ENCODE measurements around the gene USH2A. TPM values are rescaled to one million over a fixed set of nuclear protein-coding genes. Genes with fewer than 3 reads are reported as not detected.
"Not testable (repeated sequence)": the region's sequence is repeated elsewhere in the genome, so short reads cannot be mapped to it uniquely, and the experiment has no call there.

USH2A gene
- total RNA-seq, 1 donor from 2014 or later: not detected

- Mint-ChIP-seq H3K36me3 (ENCODE audit: unreplicated experiment) (no peaks in the 10 kb centered on the region), H3K27me3 (ENCODE audit: unreplicated experiment) (no peaks in the 10 kb centered on the region), H3K27ac (ENCODE audit: unreplicated experiment) (no peak overlapping the region), H3K9me3 (ENCODE audit: unreplicated experiment) (no peaks in the 10 kb centered on the region), H3K4me1 (ENCODE audit: unreplicated experiment) (no peaks in the 10 kb centered on the region), H3K4me3 (ENCODE audit: unreplicated experiment) (no peak overlapping the region)
- DNase-seq (ENCODE audit: extremely low spot score, unreplicated experiment): no peak
- TF ChIP-seq CTCF (IDR thresholded peaks at IDR 0.05): no peak
Measured at GRCh38 chr1:216020743-216021345, 402.4 kb downstream of the USH2A start.

GRCh38 chr1:216015116-216015515, 408.1 kb downstream of the USH2A start:
- no peak for DNase-seq (ENCODE audit: extremely low spot score, unreplicated experiment)
- no peak overlapping the region for H3K27ac Mint-ChIP-seq (ENCODE audit: unreplicated experiment)
- no peaks in the 10 kb centered on the region for H3K36me3 Mint-ChIP-seq (ENCODE audit: unreplicated experiment)
- no peaks in the 10 kb centered on the region for H3K9me3 Mint-ChIP-seq (ENCODE audit: unreplicated experiment)
- no peaks in the 10 kb centered on the region for H3K27me3 Mint-ChIP-seq (ENCODE audit: unreplicated experiment)
- H3K4me1 Mint-ChIP-seq (ENCODE audit: unreplicated experiment): no peaks in the 10 kb centered on the region
- no peak for TF ChIP-seq CTCF (IDR thresholded peaks at IDR 0.05)
- H3K4me3 Mint-ChIP-seq (ENCODE audit: unreplicated experiment): no peak overlapping the region

- TF ChIP-seq CTCF (IDR thresholded peaks at IDR 0.05): no peak
- no peak for DNase-seq (ENCODE audit: extremely low spot score, unreplicated experiment)
- Mint-ChIP-seq H3K4me1 (ENCODE audit: unreplicated experiment) (no peaks in the 10 kb centered on the region), H3K4me3 (ENCODE audit: unreplicated experiment) (no peak overlapping the region), H3K36me3 (ENCODE audit: unreplicated experiment) (no peaks in the 10 kb centered on the region), H3K9me3 (ENCODE audit: unreplicated experiment) (no peaks in the 10 kb centered on the region), H3K27me3 (ENCODE audit: unreplicated experiment) (no peaks in the 10 kb centered on the region), H3K27ac (ENCODE audit: unreplicated experiment) (no peak overlapping the region)
Measured at GRCh38 chr1:216014086-216014485, 409.2 kb downstream of the USH2A start.

- H3K4me1 Mint-ChIP-seq (ENCODE audit: unreplicated experiment); H3K27me3 Mint-ChIP-seq (ENCODE audit: unreplicated experiment): not testable (repeated sequence)
Measured at GRCh38 chr1:216009456-216009855, 413.8 kb downstream of the USH2A start.

DNA sequence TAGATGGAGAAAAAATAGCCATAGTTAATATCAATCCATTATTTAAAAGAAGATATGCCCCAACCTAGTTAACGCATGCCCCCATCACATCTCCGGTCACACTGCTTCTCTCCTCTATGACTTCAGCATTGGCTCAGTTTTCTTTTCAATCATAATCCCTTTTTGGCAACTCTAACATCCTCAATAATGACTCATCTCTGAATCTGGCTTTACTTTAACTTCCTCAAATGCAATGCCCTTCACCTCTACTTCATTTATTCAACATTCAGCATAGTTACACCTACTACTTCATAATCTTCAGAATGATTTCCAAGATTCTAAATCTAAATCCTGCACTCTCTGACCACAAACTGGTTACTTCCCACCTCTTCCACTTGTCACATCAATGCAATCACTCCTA, 417.3 kb downstream of the USH2A start:
- H3K27ac Mint-ChIP-seq (ENCODE audit: unreplicated experiment): no peak overlapping the region
- no peaks in the 10 kb centered on the region for H3K9me3 Mint-ChIP-seq (ENCODE audit: unreplicated experiment)
- DNase-seq (ENCODE audit: extremely low spot score, unreplicated experiment): no peak
- H3K4me3 Mint-ChIP-seq (ENCODE audit: unreplicated experiment): no peak overlapping the region
- TF ChIP-seq CTCF (IDR thresholded peaks at IDR 0.05): no peak
- no peaks in the 10 kb centered on the region for H3K4me1 Mint-ChIP-seq (ENCODE audit: unreplicated experiment)
- peaks cover 1% of the 10 kb centered on the region for H3K27me3 Mint-ChIP-seq (ENCODE audit: unreplicated experiment)
- no peaks in the 10 kb centered on the region for H3K36me3 Mint-ChIP-seq (ENCODE audit: unreplicated experiment)

More at GRCh38 chr1:216009456-216009855, 413.8 kb downstream of the USH2A start:
- DNase-seq (ENCODE audit: extremely low spot score, unreplicated experiment); H3K9me3 Mint-ChIP-seq (ENCODE audit: unreplicated experiment); H3K27ac Mint-ChIP-seq (ENCODE audit: unreplicated experiment); H3K36me3 Mint-ChIP-seq (ENCODE audit: unreplicated experiment); H3K4me3 Mint-ChIP-seq (ENCODE audit: unreplicated experiment): not testable (repeated sequence)

GRCh38 chr1:215992620-215993019, 430.6 kb downstream of the USH2A start:
- H3K4me3 Mint-ChIP-seq (ENCODE audit: unreplicated experiment): no peak overlapping the region

More at GRCh38 chr1:215992620-215993019, 430.6 kb downstream of the USH2A start:
- Mint-ChIP-seq H3K27ac (ENCODE audit: unreplicated experiment) (no peak overlapping the region), H3K27me3 (ENCODE audit: unreplicated experiment) (peaks cover 15% of the 10 kb centered on the region), H3K36me3 (ENCODE audit: unreplicated experiment) (no peaks in the 10 kb centered on the region), H3K4me1 (ENCODE audit: unreplicated experiment) (no peaks in the 10 kb centered on the region), H3K9me3 (ENCODE audit: unreplicated experiment) (no peaks in the 10 kb centered on the region)
- TF ChIP-seq CTCF (IDR thresholded peaks at IDR 0.05): peak; percentile 55
- no peak for DNase-seq (ENCODE audit: extremely low spot score, unreplicated experiment)
